Measurements from ENCODE around the gene KCTD1. TPM values are rescaled to one million over a fixed set of nuclear protein-coding genes. Genes with fewer than 3 reads are reported as not detected.

KCTD1 gene
- total RNA-seq, 3 donors from 2014 or later (not counting 1 experiment from before 2014, with no cell fraction given) = 3.8 to 5.8 (median 5.7) TPM

- Mint-ChIP-seq H3K27ac (no peak overlapping the region), H3K36me3 (no peaks in the 10 kb centered on the region), H3K4me1 (peaks cover 0 to 2% of the 10 kb centered on the region in 2 donors), H3K9me3 (no peaks in the 10 kb centered on the region), H3K4me3 (no peak overlapping the region), H3K27me3 (ENCODE audit: low read depth in 2 of 2) (peaks cover 26 to 62% of the 10 kb centered on the region in 2 donors)
- Histone ChIP-seq H3K4me3 (ENCODE audit: low read length) (no peak overlapping the region), H3K27me3 (ENCODE audit: control insufficient read depth, insufficient read depth, low read length) (peaks cover 18% of the 10 kb centered on the region), H3K27ac (ENCODE audit: low read length) (no peak overlapping the region), H3K36me3 (ENCODE audit: control insufficient read depth, insufficient read depth, low read length) (no peaks in the 10 kb centered on the region), H3K4me1 (ENCODE audit: control insufficient read depth, insufficient read depth, low read length) (no peaks in the 10 kb centered on the region), H3K9me3 (ENCODE audit: control insufficient read depth, insufficient read depth, low read length) (no peaks in the 10 kb centered on the region)
- TF ChIP-seq, protein P1, sequence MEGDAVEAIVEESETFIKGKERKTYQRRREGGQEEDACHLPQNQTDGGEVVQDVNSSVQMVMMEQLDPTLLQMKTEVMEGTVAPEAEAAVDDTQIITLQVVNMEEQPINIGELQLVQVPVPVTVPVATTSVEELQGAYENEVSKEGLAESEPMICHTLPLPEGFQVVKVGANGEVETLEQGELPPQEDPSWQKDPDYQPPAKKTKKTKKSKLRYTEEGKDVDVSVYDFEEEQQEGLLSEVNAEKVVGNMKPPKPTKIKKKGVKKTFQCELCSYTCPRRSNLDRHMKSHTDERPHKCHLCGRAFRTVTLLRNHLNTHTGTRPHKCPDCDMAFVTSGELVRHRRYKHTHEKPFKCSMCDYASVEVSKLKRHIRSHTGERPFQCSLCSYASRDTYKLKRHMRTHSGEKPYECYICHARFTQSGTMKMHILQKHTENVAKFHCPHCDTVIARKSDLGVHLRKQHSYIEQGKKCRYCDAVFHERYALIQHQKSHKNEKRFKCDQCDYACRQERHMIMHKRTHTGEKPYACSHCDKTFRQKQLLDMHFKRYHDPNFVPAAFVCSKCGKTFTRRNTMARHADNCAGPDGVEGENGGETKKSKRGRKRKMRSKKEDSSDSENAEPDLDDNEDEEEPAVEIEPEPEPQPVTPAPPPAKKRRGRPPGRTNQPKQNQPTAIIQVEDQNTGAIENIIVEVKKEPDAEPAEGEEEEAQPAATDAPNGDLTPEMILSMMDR (IDR thresholded peaks at IDR 0.05) = no peak
- intact Hi-C loops (cut with micrococcal nuclease) = no loop called here
- DNase-seq (no peak), ATAC-seq (no peak)
- 89% methylated on average over 1 of the region's 3 CpGs for WGBS (ENCODE audit: insufficient coverage)
Observed at GRCh38 chr18:26556573-26556972, 8.2 kb upstream of the KCTD1 start.

DNA sequence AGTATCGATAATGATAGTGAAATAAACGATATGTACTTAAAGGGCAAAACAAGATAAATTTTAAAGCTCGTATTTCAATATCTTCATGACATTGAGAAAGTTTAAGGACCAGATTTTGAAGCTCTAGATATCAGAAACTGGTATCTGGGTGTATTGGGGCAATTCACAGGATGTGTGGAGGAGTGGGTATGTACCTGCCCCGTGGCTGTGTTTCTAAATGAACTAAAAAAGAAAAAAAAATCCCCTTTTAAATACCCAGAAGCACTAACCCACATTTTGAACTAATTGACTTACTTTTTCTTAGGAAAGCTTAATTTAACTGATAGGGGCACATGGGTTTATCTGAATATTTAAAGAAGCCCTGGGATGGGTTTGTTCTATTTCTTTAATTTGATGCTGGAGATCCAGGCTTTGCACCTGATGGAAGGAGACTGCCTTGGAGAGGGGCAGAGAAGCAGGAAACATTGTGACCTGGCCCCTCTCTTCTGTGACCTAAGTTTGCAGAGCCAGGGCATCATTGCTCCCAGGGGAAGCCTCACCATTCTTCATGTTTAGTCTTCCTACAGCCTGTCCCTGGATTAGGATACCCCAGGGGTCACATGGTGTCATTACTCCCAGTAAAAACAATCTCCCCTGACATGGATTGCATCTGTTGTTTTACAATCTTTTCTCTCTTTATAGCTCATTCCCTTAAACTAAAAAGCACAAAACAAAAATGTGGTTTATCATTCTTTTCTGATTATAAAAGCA lies 7.6 kb upstream of the KCTD1 start:
- Histone ChIP-seq H3K27ac (ENCODE audit: low read length) (no peak overlapping the region), H3K4me3 (ENCODE audit: low read length) (no peak overlapping the region), H3K27me3 (ENCODE audit: control insufficient read depth, insufficient read depth, low read length) (peaks cover 22% of the 10 kb centered on the region), H3K9me3 (ENCODE audit: control insufficient read depth, insufficient read depth, low read length) (no peaks in the 10 kb centered on the region), H3K4me1 (ENCODE audit: control insufficient read depth, insufficient read depth, low read length) (no peaks in the 10 kb centered on the region), H3K36me3 (ENCODE audit: control insufficient read depth, insufficient read depth, low read length) (no peaks in the 10 kb centered on the region)
- no peaks in the 10 kb centered on the region for H3K9me3 Mint-ChIP-seq
- peaks cover 0 to 5% of the 10 kb centered on the region in 2 donors for H3K4me1 Mint-ChIP-seq
- H3K4me3 Mint-ChIP-seq = no peak overlapping the region
- no peaks in the 10 kb centered on the region for H3K36me3 Mint-ChIP-seq
- peaks cover 30 to 67% of the 10 kb centered on the region in 2 donors for H3K27me3 Mint-ChIP-seq (ENCODE audit: low read depth in 2 of 2)
- DNase-seq (no peak), ATAC-seq (no peak)
- intact Hi-C loops (cut with micrococcal nuclease) = no loop called here
- no peak overlapping the region for H3K27ac Mint-ChIP-seq
- TF ChIP-seq, protein P1 (IDR thresholded peaks at IDR 0.05) = no peak
- WGBS (ENCODE audit: insufficient coverage) = 95% methylated on average over 3 of the region's 4 CpGs

DNA sequence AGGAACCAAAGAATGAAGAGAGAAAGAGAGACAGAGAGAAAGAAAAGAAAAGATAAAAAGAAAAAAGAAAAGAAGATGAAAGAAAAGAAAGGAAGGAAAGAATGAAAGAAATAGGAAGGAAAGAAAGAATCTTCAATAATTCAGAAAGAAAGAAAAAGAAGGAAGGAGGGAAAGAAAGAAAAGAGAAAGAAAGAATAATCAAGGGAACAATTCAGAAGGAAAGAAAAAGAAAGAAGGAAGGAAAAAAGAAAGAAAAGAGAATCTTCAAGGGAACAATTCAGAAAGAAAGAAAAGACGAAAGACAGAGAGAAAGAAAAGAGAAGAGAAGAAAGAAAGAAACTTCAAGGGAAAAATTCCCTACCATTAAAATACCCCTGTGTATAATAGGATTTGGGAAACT lies 5.6 kb upstream of the KCTD1 start:
- intact Hi-C loops (cut with micrococcal nuclease) = no loop called here
- Mint-ChIP-seq H3K9me3 (no peaks in the 10 kb centered on the region), H3K27me3 (ENCODE audit: low read depth in 2 of 2) (peaks cover 36 to 67% of the 10 kb centered on the region in 2 donors), H3K36me3 (no peaks in the 10 kb centered on the region), H3K4me1 (peaks cover 0 to 11% of the 10 kb centered on the region in 2 donors), H3K27ac (no peak overlapping the region), H3K4me3 (no peak overlapping the region)
- TF ChIP-seq, protein P1 (IDR thresholded peaks at IDR 0.05) = no peak
- no peak overlapping the region for H3K27ac ChIP-seq (ENCODE audit: low read length)
- ATAC-seq (no peak), DNase-seq (no peak)
- no peaks in the 10 kb centered on the region for H3K36me3 ChIP-seq (ENCODE audit: control insufficient read depth, insufficient read depth, low read length)
- H3K27me3 ChIP-seq (ENCODE audit: control insufficient read depth, insufficient read depth, low read length) = peaks cover 37% of the 10 kb centered on the region
- WGBS (ENCODE audit: insufficient coverage) = no CpG with 5 or more reads among the region's 1 CpG
- no peaks in the 10 kb centered on the region for H3K9me3 ChIP-seq (ENCODE audit: control insufficient read depth, insufficient read depth, low read length)
- H3K4me3 ChIP-seq (ENCODE audit: low read length) = no peak overlapping the region
- H3K4me1 ChIP-seq (ENCODE audit: control insufficient read depth, insufficient read depth, low read length) = peaks cover 17% of the 10 kb centered on the region

GRCh38 chr18:26551695-26552081 lies 3.3 kb upstream of the KCTD1 start:
- no peak for DNase-seq
- H3K4me3 Mint-ChIP-seq = peak overlapping the region; percentile 30
- H3K9me3 Mint-ChIP-seq = no peaks in the 10 kb centered on the region
- peaks cover 30 to 49% of the 10 kb centered on the region in 2 donors for H3K27me3 Mint-ChIP-seq (ENCODE audit: low read depth in 2 of 2)
- intact Hi-C loops (cut with micrococcal nuclease) = no loop called here
- no peak overlapping the region for H3K27ac ChIP-seq (ENCODE audit: low read length)
- no peaks in the 10 kb centered on the region for H3K36me3 Mint-ChIP-seq
- no peaks in the 10 kb centered on the region for H3K36me3 ChIP-seq (ENCODE audit: control insufficient read depth, insufficient read depth, low read length)
- H3K27ac Mint-ChIP-seq = no peak overlapping the region
- WGBS (ENCODE audit: insufficient coverage) = no CpG with 5 or more reads among the region's 4 CpGs
- TF ChIP-seq, protein P1 (IDR thresholded peaks at IDR 0.05) = no peak
- peaks cover 37% of the 10 kb centered on the region for H3K27me3 ChIP-seq (ENCODE audit: control insufficient read depth, insufficient read depth, low read length)
- H3K4me1 Mint-ChIP-seq = peaks cover 6 to 18% of the 10 kb centered on the region in 2 donors
- peaks cover 31% of the 10 kb centered on the region for H3K4me1 ChIP-seq (ENCODE audit: control insufficient read depth, insufficient read depth, low read length)
- no peak overlapping the region for H3K4me3 ChIP-seq (ENCODE audit: low read length)
- ATAC-seq = no peak
- no peaks in the 10 kb centered on the region for H3K9me3 ChIP-seq (ENCODE audit: control insufficient read depth, insufficient read depth, low read length)
